Adrenal gland (tissue), 5 donors: ENCODE data around the gene CACUL1.

Experiments used
- POLR2A ChIP-seq, 2 donors: fragments of 450-650 bp; IDR thresholded peaks; one replicate each; pipeline ENCODE4 v1.6.1; 2017; ENCODE audit warnings: antibody characterized with exemption in 2 of 2, mild to moderate bottlenecking in 2 of 2, moderate library complexity in 1 of 2
- TF ChIP-seq, protein P1 (sequence below), 6 experiments: fragments of 450-650 bp in 4 of 6; fragments of 200-600 bp in 2 of 6; sonication (generic) in 1 of 6; IDR thresholded peaks; 1 replicate in 5 of 6; 2 replicates in 1 of 6; pipeline versions ENCODE4 v1.5.1 to v1.8.0; 2016 to 2021; ENCODE audit warnings: antibody characterized with exemption in 6 of 6, mild to moderate bottlenecking in 2 of 6, moderate library complexity in 1 of 6
- donor health status: DM: no; HTN: no; CAD: no.

DNA sequence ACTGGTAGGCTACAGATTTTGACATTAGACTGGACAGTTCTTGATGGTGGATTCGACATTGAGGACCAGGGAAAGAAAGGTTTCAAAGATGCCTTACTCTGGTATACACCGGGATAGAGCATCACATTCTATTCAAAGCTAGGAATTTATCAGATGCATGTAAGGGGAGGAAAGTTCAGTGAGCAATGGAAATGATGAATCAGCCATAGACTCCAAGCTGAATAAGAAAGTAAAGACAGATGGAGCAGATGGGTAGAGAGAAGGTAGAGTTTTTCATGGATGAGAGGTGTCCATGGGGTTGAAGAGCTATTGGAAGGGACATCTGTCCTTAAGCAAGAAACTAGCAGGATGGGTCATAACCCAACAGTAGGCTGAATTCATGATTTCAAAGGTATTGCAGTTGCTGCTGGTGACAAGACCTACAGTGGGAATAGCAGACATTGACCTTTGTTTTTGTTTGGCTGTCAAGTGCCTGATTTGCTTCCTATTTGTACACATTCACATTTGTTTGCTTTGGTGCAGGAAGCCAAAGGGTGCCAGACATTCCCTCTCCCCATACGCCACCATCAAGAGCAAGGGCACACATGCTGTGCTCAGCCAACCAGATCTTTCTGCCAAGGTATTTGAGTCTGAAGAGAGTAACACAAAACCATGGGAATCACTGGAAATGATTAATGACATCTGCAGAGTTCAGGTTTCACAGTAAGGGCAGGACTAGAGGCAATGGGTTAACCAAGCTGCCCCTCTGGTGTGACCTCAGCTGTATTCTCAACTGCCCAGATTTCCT is 8.6 kb upstream of the CACUL1 start:
- TF ChIP-seq, protein P1, sequence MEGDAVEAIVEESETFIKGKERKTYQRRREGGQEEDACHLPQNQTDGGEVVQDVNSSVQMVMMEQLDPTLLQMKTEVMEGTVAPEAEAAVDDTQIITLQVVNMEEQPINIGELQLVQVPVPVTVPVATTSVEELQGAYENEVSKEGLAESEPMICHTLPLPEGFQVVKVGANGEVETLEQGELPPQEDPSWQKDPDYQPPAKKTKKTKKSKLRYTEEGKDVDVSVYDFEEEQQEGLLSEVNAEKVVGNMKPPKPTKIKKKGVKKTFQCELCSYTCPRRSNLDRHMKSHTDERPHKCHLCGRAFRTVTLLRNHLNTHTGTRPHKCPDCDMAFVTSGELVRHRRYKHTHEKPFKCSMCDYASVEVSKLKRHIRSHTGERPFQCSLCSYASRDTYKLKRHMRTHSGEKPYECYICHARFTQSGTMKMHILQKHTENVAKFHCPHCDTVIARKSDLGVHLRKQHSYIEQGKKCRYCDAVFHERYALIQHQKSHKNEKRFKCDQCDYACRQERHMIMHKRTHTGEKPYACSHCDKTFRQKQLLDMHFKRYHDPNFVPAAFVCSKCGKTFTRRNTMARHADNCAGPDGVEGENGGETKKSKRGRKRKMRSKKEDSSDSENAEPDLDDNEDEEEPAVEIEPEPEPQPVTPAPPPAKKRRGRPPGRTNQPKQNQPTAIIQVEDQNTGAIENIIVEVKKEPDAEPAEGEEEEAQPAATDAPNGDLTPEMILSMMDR (IDR thresholded peaks at IDR 0.05) = no peak
- TF ChIP-seq POLR2A (IDR thresholded peaks at IDR 0.05) = no peak
